Loucy (cell line): ENCODE measurements around the gene RAD51B.
A peak's percentile ranks its signal among the peaks of the same experiment; 100 is the strongest.

ENCODE experiments used
- H2AFZ ChIP-seq: fragments of 200-600 bp; sonication (generic); 2 replicates; pipeline ENCODE4 v1.6.0; 2016; ENCODE audit warnings: antibody characterized with exemption, mild to moderate bottlenecking, low read length, moderate library complexity
- H3F3A ChIP-seq: fragments of 200-600 bp; 2 replicates; pipeline ENCODE4 v1.6.0; 2016; ENCODE audit warnings: antibody characterized with exemption, low read depth, mild to moderate bottlenecking
- H3K27me3 ChIP-seq: fragments of 200-600 bp; sonication (generic); 2 replicates; pipeline ENCODE4 v1.6.1; 2014; ENCODE audit warnings: low read length, mild to moderate bottlenecking; ENCODE audit not compliant: insufficient read depth, poor library complexity, severe bottlenecking
- H3K36me3 ChIP-seq: fragments of 200-600 bp; sonication (generic); 2 replicates; pipeline ENCODE4 v1.6.1; 2016; ENCODE audit warnings: low read length; ENCODE audit not compliant: insufficient read depth
- H3K4me1 ChIP-seq: fragments of 200-600 bp; sonication (generic); 2 replicates; pipeline ENCODE4 v1.5.1; 2014; ENCODE audit warnings: low read length, mild to moderate bottlenecking; ENCODE audit not compliant: insufficient read depth, poor library complexity, severe bottlenecking
- H3K4me2 ChIP-seq: fragments of 200-600 bp; sonication (generic); 2 replicates; pipeline ENCODE4 v1.6.0; 2014; ENCODE audit warnings: antibody characterized with exemption, low read length, low read depth, mild to moderate bottlenecking; ENCODE audit not compliant: poor library complexity, severe bottlenecking
- H3K4me3 ChIP-seq: fragments of 200-600 bp; sonication (generic); 2 replicates; pipeline ENCODE4 v1.5.1; 2014; ENCODE audit warnings: low read length, mild to moderate bottlenecking, mixed read lengths; ENCODE audit not compliant: poor library complexity, severe bottlenecking
- H3K79me2 ChIP-seq: fragments of 200-600 bp; sonication (generic); 2 replicates; pipeline ENCODE4 v1.6.1; 2014; ENCODE audit warnings: low read length; ENCODE audit not compliant: insufficient read depth
- H3K9ac ChIP-seq: fragments of 200-600 bp; sonication (generic); 2 replicates; pipeline ENCODE4 v1.6.0; 2014; ENCODE audit warnings: mild to moderate bottlenecking, low read depth, low read length, moderate library complexity; ENCODE audit not compliant: poor library complexity, severe bottlenecking
- H3K9me2 ChIP-seq: fragments of 200-600 bp; sonication (generic); replicated peaks from 2 replicates; pipeline ENCODE4 v1.6.1; 2016; ENCODE audit warnings: low read depth, low read length, mixed read lengths
- H3K9me3 ChIP-seq: fragments of 200-600 bp; sonication (generic); 2 replicates; pipeline ENCODE4 v1.6.1; 2014; ENCODE audit warnings: mild to moderate bottlenecking, antibody characterized with exemption, low read length, low read depth; ENCODE audit not compliant: insufficient read depth
- H4K20me1 ChIP-seq: fragments of 200-600 bp; sonication (generic); 2 replicates; pipeline ENCODE4 v1.6.0; 2014; ENCODE audit warnings: antibody characterized with exemption, low read length, mild to moderate bottlenecking; ENCODE audit not compliant: insufficient read depth, poor library complexity, severe bottlenecking
- EZH2phosphoT487 ChIP-seq: fragments of 200-600 bp; IDR thresholded peaks from 2 replicates; pipeline ENCODE4 v1.6.1; 2018; ENCODE audit warnings: antibody characterized with exemption, mild to moderate bottlenecking, moderate library complexity, borderline replicate concordance
- TF ChIP-seq, protein P1 (sequence below): fragments of 200-600 bp; sonication (generic); conservative IDR thresholded peaks from 2 replicates; pipeline ENCODE4 v1.5.1; 2014; ENCODE audit warnings: mild to moderate bottlenecking, antibody characterized with exemption, low read length

RAD51B gene

GRCh38 chr14:68082698-68083291 lies 263.2 kb downstream of the RAD51B start:
- Histone ChIP-seq H3K4me2 (no peak overlapping the region), H4K20me1 (no peaks in the 10 kb centered on the region), H3K79me2 (peaks cover 4% of the 10 kb centered on the region; the same call in 1 of the 2 replicates), H3K9me3 (no peaks in the 10 kb centered on the region), H3K36me3 (no peaks in the 10 kb centered on the region), H3K27me3 (no peaks in the 10 kb centered on the region), H3K4me1 (peaks cover 30% of the 10 kb centered on the region), H3K9ac (no peak overlapping the region), H2AFZ (no peak overlapping the region), H3K9me2 (no peaks in the 10 kb centered on the region), H3F3A (no peaks in the 10 kb centered on the region), H3K4me3 (no peak overlapping the region)
- TF ChIP-seq, protein P1, sequence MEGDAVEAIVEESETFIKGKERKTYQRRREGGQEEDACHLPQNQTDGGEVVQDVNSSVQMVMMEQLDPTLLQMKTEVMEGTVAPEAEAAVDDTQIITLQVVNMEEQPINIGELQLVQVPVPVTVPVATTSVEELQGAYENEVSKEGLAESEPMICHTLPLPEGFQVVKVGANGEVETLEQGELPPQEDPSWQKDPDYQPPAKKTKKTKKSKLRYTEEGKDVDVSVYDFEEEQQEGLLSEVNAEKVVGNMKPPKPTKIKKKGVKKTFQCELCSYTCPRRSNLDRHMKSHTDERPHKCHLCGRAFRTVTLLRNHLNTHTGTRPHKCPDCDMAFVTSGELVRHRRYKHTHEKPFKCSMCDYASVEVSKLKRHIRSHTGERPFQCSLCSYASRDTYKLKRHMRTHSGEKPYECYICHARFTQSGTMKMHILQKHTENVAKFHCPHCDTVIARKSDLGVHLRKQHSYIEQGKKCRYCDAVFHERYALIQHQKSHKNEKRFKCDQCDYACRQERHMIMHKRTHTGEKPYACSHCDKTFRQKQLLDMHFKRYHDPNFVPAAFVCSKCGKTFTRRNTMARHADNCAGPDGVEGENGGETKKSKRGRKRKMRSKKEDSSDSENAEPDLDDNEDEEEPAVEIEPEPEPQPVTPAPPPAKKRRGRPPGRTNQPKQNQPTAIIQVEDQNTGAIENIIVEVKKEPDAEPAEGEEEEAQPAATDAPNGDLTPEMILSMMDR, result no peak
- no peak for TF ChIP-seq EZH2phosphoT487

DNA sequence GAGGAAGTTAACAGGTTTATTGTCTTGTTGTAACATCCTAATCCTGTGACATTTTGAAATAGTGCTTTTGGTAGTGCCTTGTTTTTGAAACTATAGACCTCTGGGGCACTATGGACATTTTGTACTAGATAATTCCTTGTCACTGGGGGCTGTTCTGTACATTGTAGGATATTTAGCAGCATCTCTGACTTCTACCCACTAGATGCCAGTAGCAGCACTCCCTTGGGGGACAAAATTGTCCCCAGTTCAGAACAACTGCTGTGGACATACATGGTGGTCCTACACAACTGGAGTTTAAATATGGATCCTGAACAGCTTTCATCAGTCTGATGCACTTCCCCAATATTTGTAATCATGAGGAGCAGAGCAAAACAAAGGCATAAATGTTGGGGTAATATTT lies 264.7 kb downstream of the RAD51B start:
- Histone ChIP-seq H4K20me1 (no peaks in the 10 kb centered on the region), H3K4me3 (no peak overlapping the region), H3K79me2 (peaks cover 4% of the 10 kb centered on the region; the same call in 1 of the 2 replicates), H3K9ac (no peak overlapping the region), H3F3A (no peaks in the 10 kb centered on the region), H3K9me3 (no peaks in the 10 kb centered on the region), H3K27me3 (no peaks in the 10 kb centered on the region), H3K9me2 (no peaks in the 10 kb centered on the region), H2AFZ (no peak overlapping the region), H3K4me2 (no peak overlapping the region), H3K4me1 (peaks cover 44% of the 10 kb centered on the region), H3K36me3 (no peaks in the 10 kb centered on the region)
- TF ChIP-seq, protein P1, result peak; percentile 70
- TF ChIP-seq EZH2phosphoT487, result no peak

DNA sequence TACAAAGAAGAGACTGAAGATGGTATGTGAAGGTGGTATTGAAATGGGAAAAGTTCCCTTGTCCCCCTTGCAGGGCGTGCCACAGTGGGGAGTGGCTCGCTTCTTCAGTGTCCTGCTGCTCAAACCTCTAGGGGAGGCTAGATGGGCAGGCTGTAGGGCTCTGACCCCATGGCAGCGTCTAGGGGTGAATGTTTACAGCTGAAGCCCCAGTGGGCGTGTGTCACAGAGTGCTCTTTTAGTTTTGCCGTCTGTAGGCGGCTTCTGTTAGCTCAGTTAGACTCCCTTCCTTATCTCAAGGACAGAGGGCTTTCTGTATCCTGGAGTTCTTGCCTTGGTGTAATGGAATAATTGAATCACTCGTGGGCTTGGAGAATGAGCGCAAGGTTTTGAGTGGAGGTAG lies 266.2 kb downstream of the RAD51B start:
- no peak overlapping the region for H3K9ac ChIP-seq
- H3K27me3 ChIP-seq, result no peaks in the 10 kb centered on the region
- no peaks in the 10 kb centered on the region for H3K36me3 ChIP-seq
- H3K9me2 ChIP-seq, result no peaks in the 10 kb centered on the region
- no peak overlapping the region for H2AFZ ChIP-seq
- peaks cover 4% of the 10 kb centered on the region; the same call in 1 of the 2 replicates for H3K79me2 ChIP-seq
- H3K4me1 ChIP-seq, result peaks cover 38% of the 10 kb centered on the region
- no peak overlapping the region for H3K4me2 ChIP-seq
- H4K20me1 ChIP-seq, result no peaks in the 10 kb centered on the region
- no peaks in the 10 kb centered on the region for H3K9me3 ChIP-seq
- H3F3A ChIP-seq, result no peaks in the 10 kb centered on the region
- no peak for TF ChIP-seq EZH2phosphoT487
- TF ChIP-seq, protein P1, result no peak
- H3K4me3 ChIP-seq, result no peak overlapping the region
